HG02763 (cell line): ENCODE results near the gene TAF12.
"Not testable (repeated sequence)": the region's sequence is repeated elsewhere in the genome, so short reads cannot be mapped to it uniquely, and the experiment has no call there.

Source experiments
- ATAC-seq: cut with Tn5 transposase; IDR thresholded peaks from one replicate; pipeline ENCODE4 v1.9.1; 2021; ENCODE audit warnings: mild to moderate bottlenecking, moderate library complexity; ENCODE audit not compliant: unreplicated experiment

The TAF12 gene

DNA sequence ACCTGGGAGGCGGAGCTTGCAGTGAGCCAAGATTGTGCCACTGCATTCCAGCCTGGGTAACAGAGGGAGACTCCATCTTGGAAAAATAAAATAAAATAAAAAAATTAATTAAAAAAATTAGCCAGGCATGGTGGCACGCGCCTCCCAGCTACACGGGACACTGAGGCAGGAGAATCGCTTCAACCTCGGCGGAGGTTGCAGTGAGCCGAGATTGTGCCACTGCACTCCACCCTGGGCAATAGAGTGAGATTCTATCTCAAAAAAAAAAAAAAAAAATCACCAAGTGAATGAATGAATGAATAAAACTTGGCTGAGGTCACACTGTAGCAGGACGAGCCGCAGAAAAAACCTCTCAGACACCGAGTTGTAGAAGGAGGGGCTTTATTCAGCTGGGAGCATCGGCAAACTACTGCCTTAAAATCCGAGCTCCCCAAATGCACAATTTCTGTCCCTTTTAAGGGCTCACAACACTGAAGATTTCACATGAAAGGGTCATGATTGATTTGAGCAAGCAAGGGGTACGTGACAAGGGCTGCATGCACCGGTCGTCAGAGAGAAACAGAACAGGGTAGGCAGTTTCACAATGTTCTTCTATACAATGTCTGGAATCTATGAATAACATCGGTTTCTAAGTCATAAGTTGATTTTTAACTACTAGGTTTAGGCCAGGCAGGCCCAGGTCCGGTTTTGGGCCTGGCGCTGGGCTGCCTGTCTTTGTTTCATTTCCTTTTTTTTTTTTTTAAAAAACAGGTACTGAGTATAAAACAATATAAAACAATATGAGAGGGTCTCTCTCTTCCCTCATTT, 56.1 kb downstream of the TAF12 start:
- ATAC-seq = not testable (repeated sequence)

DNA sequence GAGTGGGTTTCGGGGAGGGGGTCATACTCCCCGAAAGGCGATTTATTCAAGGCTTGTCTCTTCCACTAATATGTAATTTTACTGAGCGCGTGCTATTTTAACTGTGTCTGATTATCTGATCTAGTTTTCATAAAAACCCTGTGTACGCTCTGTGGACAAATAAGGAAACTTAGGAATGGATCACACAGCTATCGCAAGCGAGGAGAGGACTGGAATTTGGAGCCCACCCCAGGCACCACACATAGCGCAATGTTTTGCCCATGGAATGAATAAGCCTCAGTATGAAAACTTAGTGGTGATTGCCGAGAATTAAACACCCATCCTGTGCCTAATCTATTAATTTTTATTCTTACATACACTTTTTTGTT, 60.6 kb downstream of the TAF12 start:
- no peak for ATAC-seq

DNA sequence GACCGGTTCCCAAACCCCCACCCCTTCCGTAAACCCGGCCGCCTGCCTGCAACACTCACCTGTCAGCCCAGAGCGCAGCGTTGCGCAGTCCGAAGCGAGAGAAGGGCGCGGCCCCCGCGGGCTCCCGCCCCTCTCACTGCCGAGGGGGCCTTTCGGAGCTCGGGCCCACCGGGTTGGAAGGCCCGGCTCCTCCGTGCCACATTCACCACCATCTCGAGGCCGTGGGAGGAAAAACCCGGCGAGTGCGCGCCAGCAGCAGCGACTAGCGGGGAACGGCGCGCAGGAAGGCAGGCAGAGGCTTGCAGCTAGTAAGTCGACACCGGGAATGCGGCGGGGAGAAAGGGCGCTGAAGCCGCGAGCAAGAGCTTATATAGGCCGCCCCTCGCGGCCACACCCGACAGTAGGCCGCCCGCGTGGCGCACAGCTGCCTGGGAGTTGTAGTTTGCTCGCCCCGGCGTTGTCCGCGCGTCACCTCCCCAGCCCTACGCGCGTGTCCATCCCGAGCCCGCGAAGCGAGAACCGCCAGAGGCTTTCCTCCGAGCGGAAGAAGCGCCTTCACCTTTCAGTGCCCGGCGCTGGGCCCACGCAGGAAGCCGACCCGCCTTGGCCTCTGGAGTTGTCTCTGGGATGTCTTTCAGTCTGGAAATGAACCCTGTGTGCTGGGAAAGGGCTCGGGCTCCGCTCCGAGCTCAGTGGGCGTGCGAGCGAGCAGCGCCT, 61.2 kb downstream of the TAF12 start:
- peak; percentile 86 for ATAC-seq

DNA sequence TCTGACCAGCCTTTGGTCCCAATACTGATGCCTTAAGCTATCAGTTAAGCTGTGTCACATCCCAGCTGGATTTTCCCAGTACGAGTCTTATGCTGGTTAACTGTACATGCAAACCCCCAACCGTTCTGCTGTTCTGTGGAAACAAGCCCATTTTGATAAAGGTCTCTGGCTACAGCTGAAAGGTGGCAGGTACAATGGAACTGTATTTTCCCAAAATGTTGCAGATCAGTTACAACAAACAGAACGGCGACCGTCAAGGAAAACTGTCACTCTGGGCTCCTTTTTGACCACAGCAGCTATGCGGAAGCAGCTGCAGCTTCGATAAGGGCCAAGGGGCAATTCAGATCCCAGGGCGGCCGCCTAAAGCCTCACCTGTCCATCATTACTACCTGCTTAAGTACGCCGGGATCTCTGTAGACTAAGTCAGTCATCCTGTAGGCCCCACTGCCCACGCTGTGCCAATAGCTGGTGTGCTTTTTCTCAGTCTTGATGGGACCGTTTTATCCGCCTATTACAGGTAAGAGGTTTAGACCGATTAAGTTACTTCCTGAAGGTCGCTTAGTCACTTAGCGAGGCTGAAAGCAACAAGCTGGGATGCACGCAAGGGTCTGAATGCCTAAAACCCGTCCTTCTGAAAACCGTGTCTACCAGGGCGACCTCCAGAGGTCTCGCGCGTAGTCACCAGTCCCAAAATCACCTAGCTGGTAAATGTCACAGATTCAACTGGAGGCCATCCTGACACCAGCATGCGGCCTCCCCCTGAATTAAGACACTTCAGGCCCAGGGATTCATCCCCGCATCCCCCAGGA, 61.9 kb downstream of the TAF12 start:
- ATAC-seq = no peak

DNA sequence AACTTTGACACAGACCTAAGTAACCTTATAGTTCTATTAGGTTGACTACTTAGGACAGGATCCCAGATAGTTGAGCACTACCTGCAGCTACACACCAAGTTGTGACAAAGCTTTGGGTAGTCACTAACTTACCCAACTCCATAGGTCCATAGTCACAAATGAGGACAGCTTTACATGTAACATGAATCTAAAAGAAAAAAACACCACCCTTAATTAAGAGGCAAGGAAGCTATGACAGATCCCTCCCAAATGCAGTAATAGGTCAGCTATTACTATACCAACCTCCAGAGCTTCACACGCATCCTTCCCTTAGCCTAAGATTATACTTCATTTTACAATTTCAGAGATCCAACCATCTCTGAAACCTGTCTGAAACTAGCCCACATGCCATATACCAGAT, 63.5 kb downstream of the TAF12 start:
- ATAC-seq = no peak

DNA sequence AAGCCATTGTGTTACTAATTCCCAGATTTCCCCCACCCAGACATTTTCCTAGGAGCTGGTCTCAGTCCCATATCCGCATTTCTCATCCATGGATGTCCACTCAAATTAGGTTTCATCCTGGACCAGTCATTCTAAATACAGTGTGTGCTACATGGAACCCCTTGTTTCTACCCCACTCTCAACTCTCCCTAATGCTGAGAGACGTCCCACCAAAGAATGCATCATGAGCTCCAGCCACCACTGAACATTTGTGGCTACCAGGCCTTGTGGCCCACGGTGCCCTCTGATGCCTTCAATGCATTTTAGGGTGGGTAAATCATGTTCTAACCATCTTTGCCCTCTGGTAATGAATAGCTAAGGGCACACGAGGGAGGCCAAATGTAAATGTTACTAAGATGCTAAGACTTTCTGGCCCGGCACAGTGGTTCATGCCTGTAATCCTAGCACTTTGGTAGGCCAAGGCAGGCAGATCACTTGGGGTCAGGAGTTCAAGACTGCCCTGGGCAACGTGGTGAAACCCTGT, 64.1 kb downstream of the TAF12 start:
- ATAC-seq = no peak

DNA sequence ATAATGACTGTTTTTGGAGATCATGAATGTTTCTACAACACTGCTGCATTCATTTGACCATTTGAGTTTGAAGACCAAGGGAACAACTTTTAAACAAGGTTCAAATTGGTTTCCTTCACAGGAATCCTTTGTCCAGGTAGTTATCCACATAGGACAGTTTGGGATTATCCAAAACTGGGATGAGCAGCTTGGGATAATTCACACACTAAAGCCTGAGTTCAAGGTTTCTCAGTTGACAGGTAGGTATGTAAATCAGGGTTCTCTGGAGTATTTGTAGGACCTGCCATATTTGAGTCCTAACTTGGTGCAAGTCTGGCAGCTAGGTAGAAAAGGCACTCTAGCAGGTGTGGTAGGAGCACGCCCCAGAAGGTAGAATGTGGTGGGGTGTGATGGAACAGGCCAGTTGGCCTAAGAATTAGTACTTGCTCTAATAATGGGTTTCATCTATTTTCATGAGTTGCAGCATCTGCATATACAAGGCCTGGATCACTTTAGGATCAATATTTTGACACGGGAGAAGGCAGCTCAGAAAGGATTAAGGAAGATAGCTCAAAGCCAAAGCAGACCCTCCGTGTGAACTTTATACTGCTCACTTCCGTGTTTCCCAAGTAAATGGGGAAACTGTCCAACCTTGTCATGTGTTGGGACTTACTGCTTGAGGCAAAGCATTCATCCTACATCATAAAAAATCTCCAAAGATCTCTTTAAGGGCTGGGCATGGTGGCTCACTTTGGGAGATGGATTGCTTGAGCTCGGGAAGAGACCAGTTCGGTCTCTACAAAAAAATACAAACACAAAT, 64.9 kb downstream of the TAF12 start:
- ATAC-seq = no peak

DNA sequence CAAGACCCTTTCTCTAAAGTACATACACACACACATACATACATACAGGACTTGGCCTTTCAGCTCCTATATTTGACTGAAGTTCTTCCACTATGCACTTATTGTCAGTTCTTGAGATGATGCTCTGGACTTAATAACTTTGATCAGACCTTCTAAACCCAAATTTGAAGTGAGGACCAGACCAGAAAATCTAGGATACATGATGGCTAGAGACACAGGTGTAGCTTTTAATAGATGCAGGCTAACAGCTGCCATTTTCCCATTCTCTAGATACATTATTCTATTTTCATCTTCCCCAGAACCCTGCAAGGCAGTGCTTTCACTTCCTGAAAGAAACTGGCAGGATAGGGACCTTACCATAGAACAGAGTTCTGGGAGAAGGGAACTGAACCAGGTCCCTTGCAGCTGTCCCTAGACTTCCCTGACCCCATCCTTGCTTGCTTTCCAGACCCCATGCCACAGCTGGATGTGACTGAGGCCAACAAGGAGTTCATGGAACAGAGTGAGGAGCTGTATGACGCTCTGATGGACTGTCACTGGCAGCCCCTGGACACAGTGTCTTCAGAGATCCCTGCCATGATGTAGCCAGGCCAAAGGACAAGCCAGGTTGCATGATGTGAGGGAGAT, 65.7 kb downstream of the TAF12 start:
- no peak for ATAC-seq

DNA sequence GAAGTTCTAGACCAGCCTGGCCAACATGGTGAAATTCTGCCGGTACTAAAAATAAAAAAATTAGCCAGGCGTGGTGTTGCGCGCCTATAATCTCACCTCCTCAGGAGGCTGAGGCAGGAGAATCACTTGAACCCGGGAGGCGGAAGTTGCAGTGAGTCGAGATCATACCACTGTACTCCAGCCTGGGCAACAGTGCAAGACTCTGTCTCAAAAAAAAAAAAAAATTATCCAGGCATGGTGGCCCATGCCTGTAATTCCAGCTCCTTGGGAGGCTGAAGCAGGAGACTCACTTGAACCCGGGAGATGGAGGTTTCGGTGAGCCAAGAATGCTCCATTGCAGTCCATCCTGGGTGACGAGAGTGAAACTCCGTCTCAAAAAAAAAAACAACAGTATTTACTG, 69.3 kb downstream of the TAF12 start:
- no peak for ATAC-seq

DNA sequence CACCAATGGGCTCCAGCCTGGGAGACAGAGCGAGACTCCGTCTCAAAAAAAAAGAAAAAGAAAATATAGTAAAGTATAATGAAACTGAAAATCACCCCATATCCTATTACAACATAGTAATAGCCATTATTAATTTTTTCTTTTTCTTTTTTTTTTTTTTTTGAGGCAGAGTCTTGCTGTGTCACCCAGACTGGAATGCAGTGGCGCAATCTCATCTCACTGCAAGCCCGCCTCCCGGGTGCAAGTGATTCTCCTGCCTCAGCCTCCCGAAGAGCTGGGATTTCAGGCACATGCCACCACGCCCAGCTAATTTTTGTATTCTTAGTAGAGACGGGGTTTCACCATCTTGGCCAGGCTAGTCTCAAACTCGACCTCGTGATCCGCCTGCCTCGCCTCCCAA, 70.0 kb downstream of the TAF12 start:
- not testable (repeated sequence) for ATAC-seq

DNA sequence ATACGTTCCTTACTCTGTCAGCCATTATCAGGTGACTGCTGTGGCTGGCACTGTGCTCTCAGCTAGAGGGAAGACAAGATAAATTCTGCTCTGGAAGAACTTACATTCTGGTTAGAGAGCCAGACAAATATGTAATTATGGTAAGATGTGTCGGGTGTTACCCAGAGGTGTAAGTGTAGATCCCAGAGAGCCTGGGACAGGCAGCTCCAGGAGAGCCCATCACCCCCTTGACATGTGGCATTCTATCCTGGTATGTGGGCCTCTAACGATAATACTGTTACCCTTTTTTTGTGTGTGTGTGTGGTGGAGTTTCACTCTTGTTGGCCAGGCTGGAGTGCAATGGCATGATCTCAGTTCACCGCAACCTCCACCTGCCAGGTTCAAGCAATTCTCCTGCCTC, 71.0 kb downstream of the TAF12 start:
- no peak for ATAC-seq

DNA sequence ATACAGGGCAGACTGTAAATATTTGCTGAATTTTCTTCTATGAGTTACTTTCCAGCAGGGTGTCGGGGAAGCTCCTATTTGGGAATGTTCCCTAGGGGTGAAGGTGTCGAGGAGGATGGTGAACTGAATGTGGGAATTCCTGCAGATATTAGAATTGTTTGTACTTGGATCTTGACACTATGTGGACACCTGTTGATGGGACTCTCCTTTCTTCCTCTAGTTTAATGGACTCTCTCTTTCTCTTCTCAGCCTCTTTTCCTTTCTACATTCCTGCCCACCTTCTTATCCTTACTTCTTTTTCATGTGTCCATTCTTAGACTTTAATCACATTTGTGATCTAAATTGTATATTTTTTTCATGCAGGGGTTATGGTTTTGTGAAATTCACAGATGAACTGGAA, 75.9 kb downstream of the TAF12 start:
- ATAC-seq = no peak

DNA sequence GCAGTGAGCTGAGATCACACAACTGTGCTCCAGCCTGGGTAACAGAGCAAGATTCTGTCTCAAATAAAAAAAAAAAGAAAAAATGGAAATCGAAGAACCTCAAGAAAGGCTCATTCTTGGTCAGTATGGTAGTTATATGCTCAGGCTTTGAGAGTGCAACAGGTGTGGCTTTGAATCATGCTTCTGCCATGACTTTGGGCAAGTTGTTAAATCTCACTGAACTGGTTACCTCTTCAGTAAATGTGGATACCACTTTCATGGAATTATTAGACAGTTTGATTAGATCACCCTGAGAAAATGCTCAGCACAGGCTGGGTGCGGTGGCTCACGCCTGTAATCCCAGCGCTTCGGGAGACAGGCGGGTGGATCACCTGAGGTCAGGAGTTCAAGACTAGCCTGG, 77.1 kb downstream of the TAF12 start:
- no peak for ATAC-seq

DNA sequence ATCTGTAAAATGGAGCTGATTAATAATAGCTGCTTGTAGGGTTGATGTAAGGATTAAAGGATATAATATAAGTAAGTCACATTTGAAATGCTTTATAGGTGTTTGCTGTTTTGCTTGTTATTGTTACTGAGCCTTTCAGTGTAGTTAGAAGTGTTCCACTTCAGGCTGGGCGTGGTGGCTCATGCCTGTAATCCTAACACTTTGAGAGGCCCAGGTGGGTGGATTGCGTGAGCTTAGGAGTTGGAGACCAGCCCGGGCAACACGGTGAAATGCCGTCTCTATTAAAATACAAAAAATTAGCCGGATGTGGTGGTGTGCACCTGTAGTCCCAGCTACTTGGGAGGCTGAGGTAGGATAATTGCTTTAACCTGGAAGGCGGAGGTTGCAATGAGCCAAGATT, 77.8 kb downstream of the TAF12 start:
- ATAC-seq = no peak

DNA sequence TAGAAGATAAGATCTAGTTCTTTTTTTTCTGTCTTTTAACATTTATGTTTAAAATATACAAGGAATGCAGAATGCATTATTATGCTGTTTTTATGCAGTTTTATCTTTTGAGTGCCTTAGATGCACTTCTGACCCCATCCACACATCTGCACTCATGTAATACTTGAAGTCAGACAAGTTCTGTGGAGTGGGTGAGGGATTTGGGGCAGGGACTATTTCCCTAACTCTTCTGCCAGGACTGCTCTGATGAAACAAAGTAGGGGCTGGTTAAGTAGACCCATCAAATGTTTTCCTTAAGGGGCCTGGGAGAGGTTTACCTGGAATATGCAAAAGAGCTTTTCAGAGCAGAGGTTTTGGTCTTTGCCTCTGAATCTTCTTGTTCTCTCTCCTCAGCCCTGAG, 78.6 kb downstream of the TAF12 start:
- ATAC-seq = no peak

DNA sequence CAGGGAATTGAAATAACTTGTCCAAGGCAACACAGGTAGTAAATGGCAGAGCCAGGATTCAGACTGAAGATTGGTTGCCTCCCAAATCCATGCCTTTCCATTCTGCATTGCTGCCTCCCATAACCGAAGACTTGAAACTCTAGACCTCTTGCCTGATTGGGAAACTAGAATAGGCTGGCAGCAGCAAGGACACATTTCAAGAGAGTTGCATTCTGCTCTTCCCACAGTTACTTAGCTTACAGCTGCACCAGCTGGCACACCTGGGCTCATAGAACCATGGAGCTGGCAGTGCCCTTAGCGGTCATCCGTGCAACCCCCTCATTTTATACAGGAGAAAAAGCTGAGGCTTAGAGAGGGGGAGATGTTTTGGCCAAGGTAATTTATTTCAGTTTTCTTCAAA, 82.0 kb downstream of the TAF12 start:
- no peak for ATAC-seq
